ENCODE results near the gene NKTR.

DNA sequence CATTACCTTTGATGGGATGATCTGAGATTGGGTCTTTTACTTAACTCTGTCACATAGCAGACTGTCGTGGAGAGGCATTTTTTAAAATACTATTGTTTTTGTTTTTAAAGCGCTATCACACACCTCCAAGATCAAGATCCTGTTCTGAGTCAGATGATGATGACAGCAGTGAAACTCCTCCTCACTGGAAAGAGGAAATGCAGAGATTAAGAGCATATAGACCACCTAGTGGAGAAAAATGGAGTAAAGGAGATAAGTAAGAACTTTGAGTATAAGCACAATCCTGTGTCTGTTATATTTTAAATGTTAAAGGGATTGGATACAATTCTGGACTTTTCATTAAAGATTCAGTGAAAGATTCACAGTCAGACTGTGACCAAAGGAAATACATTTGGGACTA lies 34.6 kb downstream of the NKTR start:
- TF ChIP-seq CTCF (IDR thresholded peaks at IDR 0.05) (no peak), ZFX (IDR thresholded peaks at IDR 0.05; ENCODE audit: borderline replicate concordance) (no peak)
